HCT116 (cell line): ENCODE results near the gene AARSD1.
A peak's percentile ranks its signal among the peaks of the same experiment; 100 is the strongest.

Experiments used
- CEBPB ChIP-seq: IDR thresholded peaks from 2 replicates; pipeline ENCODE4 v1.6.1; 2012; ENCODE audit warnings: low read depth
- EGR1 ChIP-seq: IDR thresholded peaks from 2 replicates; pipeline ENCODE4 v1.6.1; 2012; ENCODE audit warnings: low read depth
- EZH2 ChIP-seq: fragments of 200-600 bp; sonication (generic); IDR thresholded peaks from 2 replicates; pipeline ENCODE4 v1.6.1; 2017; ENCODE audit warnings: antibody characterized with exemption, mixed run types
- JUND ChIP-seq: IDR thresholded peaks from 2 replicates; pipeline ENCODE4 v1.6.1; 2012
- POLR2AphosphoS5 ChIP-seq: IDR thresholded peaks from 2 replicates; pipeline ENCODE4 v1.6.1; 2011; ENCODE audit warnings: mild to moderate bottlenecking, low read depth, low read length, moderate library complexity
- REST ChIP-seq: IDR thresholded peaks from 2 replicates; pipeline ENCODE4 v1.6.1; 2012; ENCODE audit warnings: low read depth
- YY1 ChIP-seq: IDR thresholded peaks from 2 replicates; pipeline ENCODE4 v1.6.1; 2011; ENCODE audit warnings: low read length, low read depth, moderate library complexity, mild to moderate bottlenecking; ENCODE audit not compliant: insufficient replicate concordance; ENCODE audit errors: extremely low read depth
- ZBTB33 ChIP-seq: IDR thresholded peaks from 2 replicates; pipeline ENCODE4 v1.6.1; 2011; ENCODE audit warnings: mild to moderate bottlenecking, low read length, moderate library complexity; ENCODE audit not compliant: insufficient replicate concordance; ENCODE audit errors: extremely low read depth
- TF ChIP-seq, protein P1 (sequence below), 3 experiments: fragments of 200-600 bp in 1 of 3; sonication (generic) in 1 of 3; IDR thresholded peaks in 2 of 3; conservative IDR thresholded peaks in 1 of 3; 2 replicates each; pipeline ENCODE4 v1.5.1; 2012 to 2017; ENCODE audit warnings: low read depth in 2 of 3, low read length in 2 of 3, antibody characterized with exemption in 1 of 3, borderline replicate concordance in 1 of 3, control low read depth in 1 of 3, mild to moderate bottlenecking in 1 of 3, mixed read lengths in 1 of 3, mixed run types in 1 of 3, moderate library complexity in 1 of 3; ENCODE audit not compliant: insufficient read depth in 1 of 3
- TF ChIP-seq, protein P2 (sequence below): IDR thresholded peaks from 2 replicates; pipeline ENCODE4 v1.6.1; 2012

- TF ChIP-seq, protein P1, sequence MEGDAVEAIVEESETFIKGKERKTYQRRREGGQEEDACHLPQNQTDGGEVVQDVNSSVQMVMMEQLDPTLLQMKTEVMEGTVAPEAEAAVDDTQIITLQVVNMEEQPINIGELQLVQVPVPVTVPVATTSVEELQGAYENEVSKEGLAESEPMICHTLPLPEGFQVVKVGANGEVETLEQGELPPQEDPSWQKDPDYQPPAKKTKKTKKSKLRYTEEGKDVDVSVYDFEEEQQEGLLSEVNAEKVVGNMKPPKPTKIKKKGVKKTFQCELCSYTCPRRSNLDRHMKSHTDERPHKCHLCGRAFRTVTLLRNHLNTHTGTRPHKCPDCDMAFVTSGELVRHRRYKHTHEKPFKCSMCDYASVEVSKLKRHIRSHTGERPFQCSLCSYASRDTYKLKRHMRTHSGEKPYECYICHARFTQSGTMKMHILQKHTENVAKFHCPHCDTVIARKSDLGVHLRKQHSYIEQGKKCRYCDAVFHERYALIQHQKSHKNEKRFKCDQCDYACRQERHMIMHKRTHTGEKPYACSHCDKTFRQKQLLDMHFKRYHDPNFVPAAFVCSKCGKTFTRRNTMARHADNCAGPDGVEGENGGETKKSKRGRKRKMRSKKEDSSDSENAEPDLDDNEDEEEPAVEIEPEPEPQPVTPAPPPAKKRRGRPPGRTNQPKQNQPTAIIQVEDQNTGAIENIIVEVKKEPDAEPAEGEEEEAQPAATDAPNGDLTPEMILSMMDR (IDR thresholded peaks at IDR 0.05 in 2 of 3, conservative IDR thresholded peaks at IDR 0.05 in 1 of 3; ENCODE audit: borderline replicate concordance in 1 of 3, insufficient read depth in 1 of 3, low read depth in 2 of 3, low read length in 2 of 3) = peak; percentile 69 to 87 (median 76)
- TF ChIP-seq EZH2 = no peak
- TF ChIP-seq POLR2AphosphoS5 = no peak
- no peak for TF ChIP-seq YY1
- TF ChIP-seq ZBTB33 = no peak
- no peak for TF ChIP-seq REST
- no peak for TF ChIP-seq JUND
- TF ChIP-seq CEBPB = no peak
- TF ChIP-seq EGR1 = no peak
- TF ChIP-seq, protein P2, sequence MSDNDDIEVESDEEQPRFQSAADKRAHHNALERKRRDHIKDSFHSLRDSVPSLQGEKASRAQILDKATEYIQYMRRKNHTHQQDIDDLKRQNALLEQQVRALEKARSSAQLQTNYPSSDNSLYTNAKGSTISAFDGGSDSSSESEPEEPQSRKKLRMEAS = no peak
Observed at GRCh38 chr17:42937712-42938596, 26.3 kb downstream of the AARSD1 start.
